Kidney epithelial cell (primary cell): ENCODE measurements around the gene ZNF268. TPM values are rescaled to one million over a fixed set of nuclear protein-coding genes. Genes with fewer than 3 reads are reported as not detected.

Experiments used
- DNase-seq: peaks from one replicate; pipeline ENCODE4 v3.0.0-alpha.2; 2010; ENCODE audit warnings: low read depth
- H3K27me3 ChIP-seq: 2 replicates; pipeline ENCODE4 v1.6.0; 2011; ENCODE audit warnings: low read length; ENCODE audit not compliant: control insufficient read depth, insufficient read depth
- H3K36me3 ChIP-seq: 2 replicates; pipeline ENCODE4 v1.5.1; 2011; ENCODE audit warnings: low read length; ENCODE audit not compliant: control insufficient read depth, insufficient read depth
- H3K4me3 ChIP-seq: 2 replicates; pipeline ENCODE4 v1.5.1; 2011; ENCODE audit warnings: low read depth, mild to moderate bottlenecking, control low read depth, low read length
- total RNA-seq: library from RNA; depleted of rRNA; stranded (reverse); fragments of >200 nt; gene quantifications from 2 replicates; pipeline ENCODE4 v1.2.3, GENCODE V29; 2015
- TF ChIP-seq, protein P1 (sequence below): IDR thresholded peaks from 2 replicates; pipeline ENCODE4 v1.5.1; 2011; ENCODE audit warnings: mild to moderate bottlenecking, moderate library complexity, low read length, control low read depth, inconsistent platforms; ENCODE audit not compliant: insufficient read depth, poor library complexity, severe bottlenecking

ZNF268 gene
- total RNA-seq, 1 donor from 2014 or later = 26.2 TPM

DNA sequence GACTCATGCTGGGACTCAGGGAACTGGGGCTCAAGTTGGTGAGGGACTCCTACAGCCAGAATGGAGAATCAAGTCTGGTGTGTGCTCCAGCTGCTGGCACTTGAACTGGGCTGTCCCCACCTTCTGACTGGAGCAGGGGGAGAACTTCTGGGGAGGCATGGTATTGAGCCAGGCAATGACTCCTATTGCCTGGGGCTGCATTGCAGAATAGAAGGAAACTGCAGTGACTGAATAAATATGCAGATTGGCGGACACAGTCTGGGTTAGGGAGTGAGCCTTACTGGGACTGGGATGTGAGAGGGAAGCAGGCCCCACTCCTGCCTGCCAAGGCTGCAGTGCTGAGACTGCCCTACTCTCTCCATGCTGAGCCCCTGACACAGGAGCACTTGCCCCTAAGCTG lies 8.8 kb upstream of the ZNF268 start:
- H3K36me3 ChIP-seq = no peaks in the 10 kb centered on the region
- H3K4me3 ChIP-seq = no peak overlapping the region
- TF ChIP-seq, protein P1, sequence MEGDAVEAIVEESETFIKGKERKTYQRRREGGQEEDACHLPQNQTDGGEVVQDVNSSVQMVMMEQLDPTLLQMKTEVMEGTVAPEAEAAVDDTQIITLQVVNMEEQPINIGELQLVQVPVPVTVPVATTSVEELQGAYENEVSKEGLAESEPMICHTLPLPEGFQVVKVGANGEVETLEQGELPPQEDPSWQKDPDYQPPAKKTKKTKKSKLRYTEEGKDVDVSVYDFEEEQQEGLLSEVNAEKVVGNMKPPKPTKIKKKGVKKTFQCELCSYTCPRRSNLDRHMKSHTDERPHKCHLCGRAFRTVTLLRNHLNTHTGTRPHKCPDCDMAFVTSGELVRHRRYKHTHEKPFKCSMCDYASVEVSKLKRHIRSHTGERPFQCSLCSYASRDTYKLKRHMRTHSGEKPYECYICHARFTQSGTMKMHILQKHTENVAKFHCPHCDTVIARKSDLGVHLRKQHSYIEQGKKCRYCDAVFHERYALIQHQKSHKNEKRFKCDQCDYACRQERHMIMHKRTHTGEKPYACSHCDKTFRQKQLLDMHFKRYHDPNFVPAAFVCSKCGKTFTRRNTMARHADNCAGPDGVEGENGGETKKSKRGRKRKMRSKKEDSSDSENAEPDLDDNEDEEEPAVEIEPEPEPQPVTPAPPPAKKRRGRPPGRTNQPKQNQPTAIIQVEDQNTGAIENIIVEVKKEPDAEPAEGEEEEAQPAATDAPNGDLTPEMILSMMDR = no peak
- no peak for DNase-seq
- H3K27me3 ChIP-seq = no peaks in the 10 kb centered on the region

DNA sequence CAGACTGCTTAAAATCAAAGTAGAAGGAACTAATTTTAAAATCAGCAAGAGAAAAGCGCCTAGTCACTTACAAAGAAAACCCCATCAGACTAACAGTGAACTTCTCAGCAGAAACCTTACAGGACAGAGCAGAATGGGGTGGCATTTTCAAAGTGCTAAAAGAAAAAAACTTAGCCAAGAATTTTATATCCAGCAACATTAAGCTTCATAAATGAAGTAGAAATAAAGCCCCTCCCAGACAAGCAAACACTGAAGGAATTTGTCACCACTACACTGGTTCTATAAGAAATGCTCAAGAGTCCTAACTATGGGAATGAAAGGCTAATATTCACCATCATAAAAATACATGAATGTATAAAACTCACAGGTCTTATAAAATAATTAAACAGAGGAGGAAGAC lies 6.4 kb upstream of the ZNF268 start:
- no peaks in the 10 kb centered on the region for H3K27me3 ChIP-seq
- no peaks in the 10 kb centered on the region for H3K36me3 ChIP-seq
- DNase-seq = no peak
- TF ChIP-seq, protein P1 = no peak
- H3K4me3 ChIP-seq = no peak overlapping the region

GRCh38 chr12:133180669-133181068 lies 626 bp upstream of the ZNF268 start:
- Histone ChIP-seq H3K27me3 (no peaks in the 10 kb centered on the region), H3K36me3 (peaks cover 3% of the 10 kb centered on the region), H3K4me3 (no peak overlapping the region)
- no peak for DNase-seq
- TF ChIP-seq, protein P1 = no peak

GRCh38 chr12:133190176-133190575 lies 8.9 kb downstream of the ZNF268 start:
- Histone ChIP-seq H3K36me3 (peaks cover 7% of the 10 kb centered on the region), H3K27me3 (no peaks in the 10 kb centered on the region), H3K4me3 (no peak overlapping the region)
- TF ChIP-seq, protein P1 = no peak
- no peak for DNase-seq

DNA sequence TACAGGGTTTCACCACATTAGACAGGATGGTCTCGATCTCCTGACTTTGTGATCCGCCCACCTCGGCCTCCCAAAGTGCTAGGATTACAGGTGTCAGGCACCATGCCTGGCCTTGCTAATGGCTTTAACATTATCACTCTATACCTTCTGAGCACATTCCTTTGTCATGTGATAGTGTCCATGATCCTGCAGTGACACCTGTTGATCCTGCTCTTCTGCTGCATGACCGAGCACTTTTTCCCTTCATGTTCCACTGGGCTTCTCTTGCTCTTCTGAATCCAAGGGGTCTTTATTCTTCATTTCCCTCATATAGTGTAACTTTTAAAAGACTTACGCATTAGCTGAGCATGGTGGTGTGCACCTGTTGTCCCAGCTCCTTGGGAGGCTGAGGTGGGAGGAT lies 11.6 kb downstream of the ZNF268 start:
- TF ChIP-seq, protein P1 = no peak
- DNase-seq = no peak
- H3K36me3 ChIP-seq = peaks cover 6% of the 10 kb centered on the region
- no peaks in the 10 kb centered on the region for H3K27me3 ChIP-seq
- no peak overlapping the region for H3K4me3 ChIP-seq

DNA sequence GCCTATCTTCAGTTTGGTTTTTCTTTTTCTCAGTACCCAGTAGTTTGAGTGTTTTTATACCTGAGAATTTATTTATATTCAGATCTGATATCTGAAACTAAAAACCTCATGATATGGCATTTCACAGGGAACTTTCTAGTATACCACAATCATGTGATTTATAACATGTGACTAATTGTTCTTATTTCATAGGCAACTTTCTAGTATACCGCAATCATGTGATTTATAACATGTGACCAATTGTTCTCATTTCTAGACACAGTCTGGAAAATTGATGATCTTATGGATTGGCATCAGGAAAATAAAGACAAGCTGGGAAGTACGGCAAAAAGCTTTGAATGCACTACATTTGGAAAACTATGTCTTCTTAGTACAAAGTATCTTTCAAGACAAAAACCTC lies 20.6 kb downstream of the ZNF268 start:
- TF ChIP-seq, protein P1 = no peak
- no peaks in the 10 kb centered on the region for H3K36me3 ChIP-seq
- no peaks in the 10 kb centered on the region for H3K27me3 ChIP-seq
- no peak overlapping the region for H3K4me3 ChIP-seq
- no peak for DNase-seq
